HL-60 (cell line): ENCODE results near the gene GPR78.

Source experiments
- DNase-seq, 2 experiments: peaks; one replicate each; pipeline ENCODE4 v3.0.0-alpha.2; 2010 to 2020; ENCODE audit warnings: low read depth in 1 of 2, low spot score in 1 of 2
- H3K27ac ChIP-seq: fragments of 250-450 bp; sonication (Bioruptor Pico); replicated peaks from 2 replicates; pipeline ENCODE4 v1.5.1; 2020; ENCODE audit warnings: mild to moderate bottlenecking, moderate library complexity
- H3K27me3 ChIP-seq: fragments of 250-450 bp; sonication (Bioruptor Pico); 2 replicates; pipeline ENCODE4 v1.5.1; 2021; ENCODE audit warnings: mild to moderate bottlenecking, moderate library complexity; ENCODE audit not compliant: insufficient read depth, poor library complexity, severe bottlenecking
- H3K4me3 ChIP-seq: replicated peaks from 2 replicates; pipeline ENCODE4 v1.5.1; 2011; ENCODE audit warnings: mild to moderate bottlenecking, control low read depth, low read length; ENCODE audit not compliant: insufficient read depth
- CTCF ChIP-seq: IDR thresholded peaks from one replicate; pipeline ENCODE4 v1.5.1; 2011; ENCODE audit warnings: low read length, control low read depth, inconsistent platforms; ENCODE audit not compliant: insufficient read depth
- GABPA ChIP-seq: IDR thresholded peaks from 2 replicates; pipeline ENCODE4 v1.6.1; 2012; ENCODE audit warnings: low read depth
- POLR2AphosphoS5 ChIP-seq: IDR thresholded peaks from 2 replicates; pipeline ENCODE4 v1.6.1; 2012; ENCODE audit warnings: low read depth
- REST ChIP-seq: IDR thresholded peaks from 2 replicates; pipeline ENCODE4 v1.6.1; 2012; ENCODE audit warnings: low read depth; ENCODE audit not compliant: insufficient replicate concordance
- SPI1 ChIP-seq: IDR thresholded peaks from 2 replicates; pipeline ENCODE4 v1.6.1; 2012; ENCODE audit warnings: low read depth, mild to moderate bottlenecking, borderline replicate concordance

GPR78 gene

GRCh38 chr4:8534611-8535010 is 45.6 kb upstream of the GPR78 start:
- no peak for TF ChIP-seq REST
- no peak for TF ChIP-seq GABPA
- TF ChIP-seq SPI1, result no peak
- no peak for TF ChIP-seq POLR2AphosphoS5
- DNase-seq, result no peak
- H3K27me3 ChIP-seq, result no peaks in the 10 kb centered on the region
- H3K4me3 ChIP-seq, result no peak overlapping the region
- no peak overlapping the region for H3K27ac ChIP-seq

- DNase-seq, result no peak
- Histone ChIP-seq H3K4me3 (no peak overlapping the region), H3K27ac (no peak overlapping the region), H3K27me3 (no peaks in the 10 kb centered on the region)
- TF ChIP-seq GABPA (no peak), POLR2AphosphoS5 (no peak), SPI1 (no peak), CTCF (no peak), REST (no peak)
Measured at GRCh38 chr4:8536467-8536866, 43.7 kb upstream of the GPR78 start.

DNA sequence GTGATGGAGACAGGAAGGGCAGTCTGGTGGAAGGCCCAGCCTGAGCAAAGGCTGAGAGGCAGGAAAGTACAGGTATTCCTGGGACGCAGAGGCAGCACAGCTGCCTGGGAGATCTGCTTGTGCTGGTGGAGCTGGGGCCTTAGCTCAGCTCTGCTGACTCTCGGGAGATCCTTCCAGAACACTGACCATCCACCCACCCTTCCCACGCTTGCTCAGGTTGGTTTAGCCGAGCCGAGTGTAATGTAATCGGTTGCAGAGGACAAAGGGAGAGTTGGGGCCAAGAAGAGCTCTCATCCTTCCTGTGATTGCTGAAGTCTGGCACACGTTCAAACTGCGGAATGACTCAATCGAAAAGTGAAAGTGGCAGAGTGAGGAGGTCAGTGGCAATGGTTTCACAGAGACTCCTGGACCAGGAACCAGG is 43.1 kb upstream of the GPR78 start:
- H3K27me3 ChIP-seq, result no peaks in the 10 kb centered on the region
- no peak for DNase-seq
- TF ChIP-seq REST (no peak), POLR2AphosphoS5 (no peak), GABPA (no peak), SPI1 (no peak), CTCF (no peak)
- H3K27ac ChIP-seq, result no peak overlapping the region
- no peak overlapping the region for H3K4me3 ChIP-seq

GRCh38 chr4:8538076-8538702 is 42.0 kb upstream of the GPR78 start:
- no peak overlapping the region for H3K27ac ChIP-seq

More at GRCh38 chr4:8538076-8538702, 42.0 kb upstream of the GPR78 start:
- no peaks in the 10 kb centered on the region for H3K27me3 ChIP-seq
- DNase-seq, result no peak
- no peak overlapping the region for H3K4me3 ChIP-seq
- TF ChIP-seq SPI1, result no peak
- TF ChIP-seq POLR2AphosphoS5, result no peak
- no peak for TF ChIP-seq REST
- TF ChIP-seq GABPA, result no peak
- no peak for TF ChIP-seq CTCF
